T47D (cell line): ENCODE results near the gene ITGAL.
"Not testable (repeated sequence)": the region's sequence is repeated elsewhere in the genome, so short reads cannot be mapped to it uniquely, and the experiment has no call there.

ENCODE experiments used
- DNase-seq, 2 experiments: peaks; one replicate each; pipeline versions ENCODE4 v3.0.0 to v3.0.0-alpha.2; 2011 to 2012; ENCODE audit warnings: low read depth in 1 of 2, low spot score in 1 of 2
- JUND ChIP-seq: IDR thresholded peaks from 2 replicates; pipeline ENCODE4 v1.6.1; 2012; ENCODE audit warnings: low read depth
- in situ Hi-C: cut with HindIII; loops from 2 replicates; pipeline ENCODE4 v1.10.0; 2016; ENCODE audit warnings: low sequenced_read_pairs, low pct_unique_long_range_greater_than_20kb

The ITGAL gene

DNA sequence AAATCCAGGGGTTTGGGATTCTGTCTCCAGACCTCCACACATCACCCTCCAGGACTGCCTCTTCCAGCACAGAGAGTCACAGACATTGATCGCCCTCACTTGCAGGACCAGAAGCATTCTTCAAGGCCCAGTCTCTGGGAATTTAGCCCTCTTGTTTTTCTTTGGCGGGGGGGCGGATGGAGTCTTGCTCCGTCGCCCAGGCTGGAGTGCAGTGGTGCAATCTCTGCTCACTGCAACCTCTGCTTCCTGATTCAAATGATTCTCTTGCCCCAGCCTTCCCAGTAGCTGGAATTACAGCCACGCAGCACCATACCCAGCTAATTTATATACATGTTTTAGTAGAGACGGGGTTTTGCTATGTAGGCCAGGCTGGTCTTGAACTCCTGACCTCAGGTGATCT, 8.5 kb upstream of the ITGAL start:
- in situ Hi-C loops = no loop called here
- DNase-seq = no peak

GRCh38 chr16:30470170-30470512, 2.4 kb upstream of the ITGAL start:
- in situ Hi-C loops = no loop called here
- DNase-seq = no peak
- TF ChIP-seq JUND = no peak

More for the DNA sequence above, 8.5 kb upstream of the ITGAL start:
- no peak for TF ChIP-seq JUND

- TF ChIP-seq JUND = no peak
- no peak for DNase-seq
- in situ Hi-C loops = no loop called here
These were observed 1.9 kb upstream of the ITGAL start for GRCh38 chr16:30470632-30470995.

GRCh38 chr16:30473231-30474073, 910 bp downstream of the ITGAL start:
- DNase-seq = no peak
- TF ChIP-seq JUND = no peak
- in situ Hi-C loops = no loop called here

DNA sequence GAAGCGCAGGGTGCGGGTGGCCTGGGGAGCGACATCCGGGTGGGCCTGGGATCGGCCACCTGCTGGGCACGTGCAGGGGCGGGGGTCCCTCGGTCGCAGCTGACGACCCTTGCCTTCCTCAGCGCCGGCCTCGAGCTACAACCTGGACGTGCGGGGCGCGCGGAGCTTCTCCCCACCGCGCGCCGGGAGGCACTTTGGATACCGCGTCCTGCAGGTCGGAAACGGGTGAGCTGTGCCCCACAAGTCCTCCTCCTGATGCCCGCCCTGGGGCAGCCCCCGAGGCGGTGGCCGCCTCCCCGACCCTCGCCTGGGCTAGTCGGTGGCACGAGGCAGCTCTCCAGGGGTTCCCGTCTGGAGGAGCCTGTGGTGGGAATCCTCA, 1.5 kb downstream of the ITGAL start:
- in situ Hi-C loops = no loop called here
- no peak for DNase-seq
- no peak for TF ChIP-seq JUND

DNA sequence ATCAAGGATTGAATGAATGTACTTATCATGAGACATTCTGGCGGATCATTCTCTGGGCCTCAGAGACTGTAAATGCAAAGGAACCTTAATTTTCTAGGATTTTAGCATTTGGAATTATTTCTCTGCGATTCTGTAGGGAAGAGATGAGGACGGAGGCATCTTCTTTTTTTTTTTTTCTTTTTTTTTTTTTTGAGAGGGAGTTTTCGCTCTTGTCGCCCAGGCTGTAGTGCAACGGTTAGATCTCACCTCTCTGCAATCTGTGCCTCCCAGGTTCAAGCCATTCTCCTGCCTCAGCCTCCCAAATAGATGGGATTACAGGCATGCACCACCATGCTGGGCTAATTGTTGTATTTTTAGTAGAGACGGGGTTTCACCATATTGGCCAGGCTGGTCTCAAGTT, 2.1 kb downstream of the ITGAL start:
- in situ Hi-C loops = no loop called here
- DNase-seq = no peak
- TF ChIP-seq JUND = no peak

- peak in 1 of 2 experiments; percentile 68 for DNase-seq
- no peak for TF ChIP-seq JUND
- in situ Hi-C loops = no loop called here
These were observed 4.4 kb downstream of the ITGAL start for GRCh38 chr16:30476991-30477390.

DNA sequence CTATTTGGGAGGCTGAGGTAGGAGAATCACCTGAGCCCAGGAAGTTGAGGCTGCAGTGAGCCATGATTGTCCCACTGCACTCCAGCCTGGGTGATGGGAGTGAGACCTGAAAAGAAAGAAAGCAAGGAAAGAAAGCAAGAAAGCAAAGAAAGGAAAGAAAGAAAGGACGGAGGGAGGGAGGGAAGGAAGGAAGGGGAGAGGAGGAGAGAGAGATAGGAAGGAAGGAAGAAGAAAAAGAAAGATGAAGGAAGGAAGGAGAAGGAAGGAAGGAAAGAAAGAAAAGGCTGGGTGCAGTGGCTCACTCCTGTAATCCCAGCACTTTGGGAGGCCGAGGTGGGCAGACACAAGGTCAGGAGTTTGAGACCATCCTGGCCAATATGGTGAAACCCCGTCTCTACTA, 5.2 kb downstream of the ITGAL start:
- DNase-seq, in situ Hi-C loops: not testable (repeated sequence)

GRCh38 chr16:30478766-30479478, 6.4 kb downstream of the ITGAL start:
- no peak for DNase-seq
- no peak for TF ChIP-seq JUND
- in situ Hi-C loops = no loop called here

DNA sequence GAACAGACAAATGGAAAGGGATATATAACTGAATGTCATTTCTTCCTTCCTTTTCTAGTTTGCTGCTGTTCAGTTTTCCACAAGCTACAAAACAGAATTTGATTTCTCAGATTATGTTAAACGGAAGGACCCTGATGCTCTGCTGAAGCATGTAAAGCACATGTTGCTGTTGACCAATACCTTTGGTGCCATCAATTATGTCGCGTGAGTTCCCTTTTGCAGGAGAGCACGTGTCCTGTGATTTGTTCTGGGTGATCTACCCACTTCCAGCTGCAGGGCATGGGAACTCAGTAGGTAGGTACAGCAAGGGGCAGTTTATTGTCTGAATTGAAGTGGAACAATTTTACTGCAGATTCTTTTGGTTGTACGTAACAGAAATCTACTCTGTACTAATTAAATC, 8.8 kb downstream of the ITGAL start:
- TF ChIP-seq JUND = no peak
- no peak for DNase-seq
- in situ Hi-C loops = no loop called here

GRCh38 chr16:30482366-30482765, 9.8 kb downstream of the ITGAL start:
- DNase-seq = no peak
- in situ Hi-C loops = no loop called here
- no peak for TF ChIP-seq JUND

DNA sequence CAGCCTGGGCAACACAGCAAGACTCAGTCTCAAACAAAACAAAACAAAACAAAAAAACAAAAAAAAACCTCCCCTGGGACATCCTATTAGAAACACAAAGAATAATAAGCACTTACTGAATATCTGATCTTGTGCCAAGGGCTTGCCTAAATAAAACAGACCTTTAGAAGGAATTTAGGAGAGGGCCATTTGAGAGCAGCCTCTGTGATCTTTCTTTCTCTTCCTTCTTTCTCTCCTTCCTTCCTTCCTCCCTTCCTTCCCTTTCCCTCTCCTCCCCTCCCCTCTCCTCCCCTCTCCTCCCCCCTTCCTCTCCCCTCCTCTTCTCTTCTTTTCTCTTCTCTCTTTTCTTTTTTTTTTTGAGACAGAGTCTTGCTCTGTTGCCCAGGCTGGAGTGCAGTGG, 12.3 kb downstream of the ITGAL start:
- in situ Hi-C loops = no loop called here
- no peak for TF ChIP-seq JUND
- DNase-seq = no peak

DNA sequence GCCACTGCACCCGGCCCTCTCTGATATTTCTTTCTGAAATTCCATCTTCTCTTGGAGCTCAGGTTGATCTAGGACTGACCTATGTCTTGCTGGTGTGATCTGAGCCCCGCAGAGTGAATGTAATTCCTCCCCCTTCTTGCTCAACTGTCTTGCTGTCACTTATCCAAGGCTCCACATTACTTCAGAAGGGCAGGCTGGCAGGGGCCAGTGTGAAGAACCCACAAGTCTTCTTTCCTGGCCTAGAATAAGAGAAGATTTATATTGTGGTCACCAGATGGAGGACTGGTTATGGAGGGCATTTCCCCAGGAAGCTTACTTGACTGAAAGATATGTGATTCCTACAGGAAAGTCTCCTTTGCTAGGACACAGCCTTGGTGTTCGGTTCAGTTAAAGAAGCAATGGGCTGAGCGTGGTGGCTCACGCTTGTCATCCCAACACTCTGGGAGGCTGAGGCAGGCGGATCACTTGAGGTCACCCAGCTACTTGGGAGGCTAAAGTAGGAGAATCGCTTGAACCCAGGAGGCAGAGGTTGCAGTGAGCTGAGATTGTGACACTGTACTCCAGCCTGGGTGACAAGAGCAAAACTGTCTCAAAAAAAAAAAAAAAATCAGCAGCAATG, 13.4 kb downstream of the ITGAL start:
- DNase-seq = no peak
- TF ChIP-seq JUND = no peak
- in situ Hi-C loops = no loop called here
